H1 (cell line): ENCODE measurements around the gene SLC5A12. TPM values are rescaled to one million over a fixed set of nuclear protein-coding genes. Genes with fewer than 3 reads are reported as not detected.
A peak's percentile ranks its signal among the peaks of the same experiment; 100 is the strongest.

ENCODE experiments used
- CTCF ChIA-PET: fragments of 300-600 bp; sonication (Branson Sonifier 250); formaldehyde crosslinking; loops from one replicate; lab custom pipeline; 2021; ENCODE audit not compliant: partially characterized antibody; lab: Charles Lee
- POLR2A ChIA-PET: fragments of 300-600 bp; sonication (Branson Sonifier 250); formaldehyde crosslinking; loops from one replicate; lab custom pipeline; 2021; ENCODE audit warnings: inconsistent platforms; ENCODE audit not compliant: partially characterized antibody; lab: Charles Lee
- DNase-seq, 2 experiments: peaks; one replicate each; pipeline versions ENCODE4 v3.0.0 to v3.0.0-alpha.2; 2010 to 2022; ENCODE audit warnings: low spot score in 2 of 2, low read depth in 1 of 2, mixed read lengths in 1 of 2
- FAIRE-seq: peaks from 2 replicates; lab custom pipeline; 2011; peaks lifted over from hg19 to GRCh38; lab: Jason Lieb, UNC
- H2AFZ ChIP-seq: 2 replicates; pipeline ENCODE4 v1.8.1; 2012; ENCODE audit warnings: low read length, inconsistent platforms
- H2AK5ac ChIP-seq: 2 replicates; pipeline ENCODE4 v1.6.1; 2013; ENCODE audit warnings: low read depth, low read length
- H2BK120ac ChIP-seq: replicated peaks from 2 replicates; pipeline ENCODE3; 2013; ENCODE audit warnings: low read depth, low read length, inconsistent platforms
- H2BK12ac ChIP-seq: 2 replicates; pipeline ENCODE4 v1.6.1; 2013; ENCODE audit warnings: low read depth, low read length
- H2BK15ac ChIP-seq: 2 replicates; pipeline ENCODE4 v1.6.1; 2013; ENCODE audit warnings: low read length
- H2BK20ac ChIP-seq: 2 replicates; pipeline ENCODE4 v1.6.1; 2013; ENCODE audit warnings: low read length
- H2BK5ac ChIP-seq: 2 replicates; pipeline ENCODE4 v1.6.1; 2013; ENCODE audit warnings: low read depth, low read length
- H3K14ac ChIP-seq: 2 replicates; pipeline ENCODE4 v1.6.1; 2013; ENCODE audit warnings: inconsistent platforms; ENCODE audit not compliant: insufficient read length
- H3K18ac ChIP-seq: 2 replicates; pipeline ENCODE4 v1.6.1; 2013; ENCODE audit warnings: low read length; ENCODE audit errors: extremely low read depth
- H3K23ac ChIP-seq: 2 replicates; pipeline ENCODE4 v1.6.1; 2013; ENCODE audit warnings: inconsistent platforms; ENCODE audit not compliant: insufficient read length
- H3K23me2 ChIP-seq: 2 replicates; pipeline ENCODE4 v1.6.1; 2013; ENCODE audit warnings: low read depth, low read length
- H3K27ac ChIP-seq: 2 replicates; pipeline ENCODE4 v1.6.1; 2011; ENCODE audit warnings: low read depth, low read length, inconsistent platforms
- H3K27me3 ChIP-seq, 4 experiments: replicated peaks in 1 of 4; 1 replicate in 1 of 4; 2 replicates in 3 of 4; pipeline versions ENCODE4 v1.6.1 to v1.8.1; 2011 to 2013; ENCODE audit warnings: low read length in 3 of 4, mild to moderate bottlenecking in 3 of 4, inconsistent platforms in 2 of 4, mixed read lengths in 2 of 4, moderate library complexity in 1 of 4; ENCODE audit not compliant: control insufficient read depth in 3 of 4, insufficient read depth in 3 of 4; ENCODE audit errors: extremely low read depth in 1 of 4
- H3K36me3 ChIP-seq, 4 experiments: 2 replicates each; pipeline versions ENCODE4 v1.6.1 to v1.8.1; 2011 to 2013; ENCODE audit warnings: mild to moderate bottlenecking in 4 of 4, low read length in 3 of 4, moderate library complexity in 2 of 4, control low read depth in 1 of 4, inconsistent platforms in 1 of 4; ENCODE audit not compliant: insufficient read depth in 4 of 4, control insufficient read depth in 2 of 4
- H3K4ac ChIP-seq: replicated peaks from 2 replicates; pipeline ENCODE3; 2013; ENCODE audit warnings: low read length, low read depth, mixed read lengths, inconsistent platforms; ENCODE audit not compliant: insufficient read length
- H3K4me1 ChIP-seq, 4 experiments: replicated peaks in 1 of 4; 1 replicate in 1 of 4; 2 replicates in 3 of 4; pipeline versions ENCODE4 v1.6.1 to v1.8.1; 2011 to 2013; ENCODE audit warnings: low read length in 3 of 4, inconsistent platforms in 2 of 4, mixed read lengths in 1 of 4; ENCODE audit not compliant: insufficient read depth in 4 of 4, control insufficient read depth in 3 of 4
- H3K4me2 ChIP-seq, 2 experiments: 2 replicates each; pipeline versions ENCODE4 v1.6.1 to v1.8.1; 2011 to 2013; ENCODE audit warnings: low read depth in 2 of 2, low read length in 2 of 2, control low read depth in 1 of 2, inconsistent platforms in 1 of 2, mild to moderate bottlenecking in 1 of 2; ENCODE audit not compliant: insufficient read depth in 1 of 2
- H3K4me3 ChIP-seq, 4 experiments: fragments of 200-600, 300-600 bp in 1 of 4; sonication (generic), shearing (Covaris generic), sonication (Bioruptor Twin) in 1 of 4; 2 replicates each; pipeline versions ENCODE4 v1.5.1 to v1.8.1; 2011 to 2016; ENCODE audit warnings: low read length in 4 of 4, low read depth in 3 of 4, control low read depth in 2 of 4, inconsistent platforms in 2 of 4, mild to moderate bottlenecking in 2 of 4, mixed read lengths in 1 of 4, moderate library complexity in 1 of 4; ENCODE audit not compliant: insufficient read depth in 2 of 4; ENCODE audit errors: extremely low read depth in 1 of 4
- H3K56ac ChIP-seq: replicated peaks from 2 replicates; pipeline ENCODE3; 2013; ENCODE audit warnings: low read depth, mild to moderate bottlenecking, mixed read lengths, low read length, inconsistent platforms; ENCODE audit not compliant: insufficient read length
- H3K79me1 ChIP-seq: 2 replicates; pipeline ENCODE4 v1.6.1; 2013; ENCODE audit warnings: low read depth, low read length, control low read depth
- H3K79me2 ChIP-seq, 2 experiments: 2 replicates each; pipeline versions ENCODE4 v1.6.1 to v1.8.1; 2012 to 2013; ENCODE audit warnings: low read length in 2 of 2, mild to moderate bottlenecking in 2 of 2, inconsistent platforms in 1 of 2; ENCODE audit not compliant: insufficient read depth in 2 of 2, control insufficient read depth in 1 of 2
- H3K9ac ChIP-seq, 4 experiments: replicated peaks in 1 of 4; 1 replicate in 1 of 4; 2 replicates in 3 of 4; pipeline versions ENCODE4 v1.6.1 to v1.8.1; 2011 to 2013; ENCODE audit warnings: low read depth in 3 of 4, low read length in 3 of 4, control low read depth in 2 of 4, mild to moderate bottlenecking in 2 of 4, moderate library complexity in 2 of 4, inconsistent platforms in 1 of 4; ENCODE audit errors: extremely low read depth in 1 of 4
- H3K9me3 ChIP-seq, 2 experiments: 2 replicates each; pipeline versions ENCODE4 v1.6.1 to v1.8.1; 2012 to 2013; ENCODE audit warnings: mild to moderate bottlenecking in 2 of 2, moderate library complexity in 2 of 2, control low read depth in 1 of 2, inconsistent platforms in 1 of 2, low read depth in 1 of 2, low read length in 1 of 2, mixed read lengths in 1 of 2; ENCODE audit not compliant: insufficient read depth in 2 of 2
- H4K20me1 ChIP-seq, 2 experiments: replicated peaks in 1 of 2; 2 replicates each; pipeline versions ENCODE3 to v1.8.1; 2011 to 2013; ENCODE audit warnings: inconsistent platforms in 2 of 2, low read length in 2 of 2, mild to moderate bottlenecking in 1 of 2; ENCODE audit not compliant: insufficient read depth in 2 of 2, control insufficient read depth in 1 of 2
- H4K5ac ChIP-seq: 2 replicates; pipeline ENCODE4 v1.6.1; 2013; ENCODE audit warnings: low read length, low read depth, mixed read lengths, inconsistent platforms; ENCODE audit not compliant: insufficient read length
- H4K8ac ChIP-seq: 2 replicates; pipeline ENCODE4 v1.8.0; 2013; ENCODE audit warnings: mild to moderate bottlenecking, moderate library complexity, low read length, inconsistent platforms; ENCODE audit not compliant: insufficient read depth; ENCODE audit errors: extremely low read depth
- H4K91ac ChIP-seq: replicated peaks from 2 replicates; pipeline ENCODE3; 2013; ENCODE audit warnings: low read length, mixed read lengths, inconsistent platforms; ENCODE audit not compliant: insufficient read length
- CEBPB ChIP-seq: IDR thresholded peaks from 2 replicates; pipeline ENCODE4 v1.6.1; 2012; ENCODE audit warnings: low read depth, low read length
- TBP ChIP-seq: IDR thresholded peaks from 2 replicates; pipeline ENCODE4 v1.6.1; 2011; ENCODE audit warnings: low read depth, low read length, improper control_type of control experiment
- polyA plus RNA-seq, 7 experiments: library from polyadenylated mRNA; depleted of rRNA in 3 of 7; stranded (reverse) in 5 of 7; unstranded in 2 of 7; fragments of >200 nt in 5 of 7; fragments of 200-250 nt in 2 of 7; gene quantifications; 1 replicate in 5 of 7; 2 replicates in 1 of 7; 4 replicates in 1 of 7; pipeline versions ENCODE4 v1.2.1 to v1.2.3, GENCODE V29; 2011 to 2013; ENCODE audit warnings: missing spikeins in 2 of 7, mixed read lengths in 2 of 7
- total RNA-seq: library from RNA; stranded (reverse); fragmentation: NEBNext Ultra II Directional; extraction: Animal tissue kit (Norgen Biotek cat#: 25700); gene quantifications from 2 replicates; pipeline ENCODE4 v1.2.1, GENCODE V29; 2021

The SLC5A12 gene
- total and polyA plus RNA-seq, 2 of the 8 experiments (the other 6 are each of a cell fraction or from before 2014, with no cell fraction given), result 1.3 to 1.4 TPM

DNA sequence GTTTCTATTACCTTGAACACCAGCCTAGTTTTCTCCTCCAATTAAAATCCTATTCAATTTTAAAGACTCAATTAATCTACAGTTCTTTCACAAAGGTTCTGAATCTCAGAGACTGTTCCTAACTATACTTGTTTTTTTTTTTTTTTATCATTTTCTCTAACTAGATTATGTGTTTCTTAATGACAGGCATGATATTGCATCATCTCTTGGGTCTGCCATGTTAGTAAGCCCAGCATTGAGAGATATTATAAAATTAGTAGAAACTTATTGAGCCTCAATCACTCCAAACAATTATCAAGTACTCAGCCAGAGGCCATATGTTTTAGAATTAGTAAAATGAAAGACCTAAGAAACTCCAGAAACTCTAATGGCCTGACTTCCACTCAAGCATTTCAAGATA lies 28.1 kb upstream of the SLC5A12 start:
- Histone ChIP-seq H4K5ac (no peak overlapping the region), H3K18ac (no peak overlapping the region), H3K23ac (no peak overlapping the region)

More for the DNA sequence above, 28.1 kb upstream of the SLC5A12 start:
- Histone ChIP-seq H3K4me2 (no peak overlapping the region), H2BK20ac (no peak overlapping the region), H3K9me3 (no peaks in the 10 kb centered on the region), H2BK15ac (no peak overlapping the region), H2AFZ (no peak overlapping the region), H3K27me3 (no peaks in the 10 kb centered on the region), H4K8ac (no peak overlapping the region), H3K14ac (no peak overlapping the region), H3K4me1 (no peaks in the 10 kb centered on the region), H4K20me1 (no peaks in the 10 kb centered on the region), H2AK5ac (no peak overlapping the region), H3K79me1 (no peaks in the 10 kb centered on the region), H2BK120ac (no peak overlapping the region), H3K23me2 (no peaks in the 10 kb centered on the region), H3K9ac (no peak overlapping the region), H3K4me3 (no peak overlapping the region), H3K4ac (no peak overlapping the region), H2BK12ac (no peak overlapping the region), H3K27ac (no peak overlapping the region), H3K36me3 (no peaks in the 10 kb centered on the region)
- DNase-seq, result no peak
- CTCF ChIA-PET, result interaction anchor here (5.1 kb wide), 1 partner anchor 408 kb away, joined by 35 read pairs; no protein-coding TSS in a partner anchor
- no peak for FAIRE-seq
- no peak for TF ChIP-seq TBP
- TF ChIP-seq CEBPB, result peak; percentile 59; the same call in 1 of the 2 replicates
- TF ChIP-seq, all 59 proteins: peak for 1
- H3K56ac ChIP-seq, result no peak overlapping the region
- no peak overlapping the region for H2BK5ac ChIP-seq
- POLR2A ChIA-PET, result no interaction called here
- no peak overlapping the region for H4K91ac ChIP-seq
- H3K79me2 ChIP-seq, result no peaks in the 10 kb centered on the region
